GM12891 (cell line): Measurements from ENCODE around the gene ABHD17A.

Experiments
- PAX5 ChIP-seq: IDR thresholded peaks from 2 replicates; pipeline ENCODE4 v1.6.1; 2011; ENCODE audit warnings: low read length, moderate library complexity, mild to moderate bottlenecking; ENCODE audit not compliant: insufficient read depth, severe bottlenecking
- POLR2A ChIP-seq: IDR thresholded peaks from 2 replicates; pipeline ENCODE4 v1.6.1; 2011; ENCODE audit warnings: low read depth, low read length, control low read depth
- POLR2AphosphoS5 ChIP-seq: IDR thresholded peaks from 2 replicates; pipeline ENCODE4 v1.6.1; 2011; ENCODE audit warnings: low read depth, low read length, control low read depth
- SPI1 ChIP-seq: IDR thresholded peaks from 2 replicates; pipeline ENCODE4 v1.6.1; 2011; ENCODE audit warnings: low read depth, low read length, control low read depth
- TAF1 ChIP-seq: IDR thresholded peaks from 2 replicates; pipeline ENCODE4 v1.6.1; 2011; ENCODE audit warnings: low read depth, low read length, control low read depth

DNA sequence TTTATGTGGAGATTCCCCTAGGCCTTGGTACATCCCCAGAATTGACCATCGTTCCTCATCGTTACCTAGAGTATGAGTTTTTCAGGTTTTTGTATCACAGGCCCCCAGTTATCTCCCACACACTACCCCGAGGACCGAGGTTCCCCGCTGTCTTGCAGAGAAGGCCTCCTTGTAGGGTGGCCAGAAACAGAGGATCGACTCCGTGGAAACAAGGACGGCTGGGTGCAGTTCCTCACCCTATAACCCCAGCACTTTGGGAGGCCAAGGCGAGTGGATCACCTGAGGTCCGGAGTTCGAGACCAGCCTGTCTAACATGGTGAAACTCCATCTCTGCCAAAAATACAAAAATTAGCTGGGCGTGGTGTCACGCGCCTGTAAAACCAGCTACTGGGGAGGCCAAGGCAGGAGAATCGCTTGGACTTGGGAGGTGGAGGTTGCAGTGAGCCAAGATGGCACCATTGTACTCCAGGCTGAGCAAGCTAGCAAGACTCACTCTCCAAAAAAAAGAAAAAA lies 20.6 kb upstream of the ABHD17A start:
- TF ChIP-seq TAF1 (no peak), POLR2A (no peak), POLR2AphosphoS5 (no peak), PAX5 (no peak), SPI1 (no peak)
